HG02885 (cell line): ENCODE data around the gene GABARAP.
A peak's percentile ranks its signal among the peaks of the same experiment; 100 is the strongest.
"Not testable (repeated sequence)": the region's sequence is repeated elsewhere in the genome, so short reads cannot be mapped to it uniquely, and the experiment has no call there.

Experiments
- ATAC-seq: cut with Tn5 transposase; IDR thresholded peaks from one replicate; pipeline ENCODE4 v1.9.1; 2021; ENCODE audit warnings: mild to moderate bottlenecking; ENCODE audit not compliant: unreplicated experiment, poor library complexity

The GABARAP gene

DNA sequence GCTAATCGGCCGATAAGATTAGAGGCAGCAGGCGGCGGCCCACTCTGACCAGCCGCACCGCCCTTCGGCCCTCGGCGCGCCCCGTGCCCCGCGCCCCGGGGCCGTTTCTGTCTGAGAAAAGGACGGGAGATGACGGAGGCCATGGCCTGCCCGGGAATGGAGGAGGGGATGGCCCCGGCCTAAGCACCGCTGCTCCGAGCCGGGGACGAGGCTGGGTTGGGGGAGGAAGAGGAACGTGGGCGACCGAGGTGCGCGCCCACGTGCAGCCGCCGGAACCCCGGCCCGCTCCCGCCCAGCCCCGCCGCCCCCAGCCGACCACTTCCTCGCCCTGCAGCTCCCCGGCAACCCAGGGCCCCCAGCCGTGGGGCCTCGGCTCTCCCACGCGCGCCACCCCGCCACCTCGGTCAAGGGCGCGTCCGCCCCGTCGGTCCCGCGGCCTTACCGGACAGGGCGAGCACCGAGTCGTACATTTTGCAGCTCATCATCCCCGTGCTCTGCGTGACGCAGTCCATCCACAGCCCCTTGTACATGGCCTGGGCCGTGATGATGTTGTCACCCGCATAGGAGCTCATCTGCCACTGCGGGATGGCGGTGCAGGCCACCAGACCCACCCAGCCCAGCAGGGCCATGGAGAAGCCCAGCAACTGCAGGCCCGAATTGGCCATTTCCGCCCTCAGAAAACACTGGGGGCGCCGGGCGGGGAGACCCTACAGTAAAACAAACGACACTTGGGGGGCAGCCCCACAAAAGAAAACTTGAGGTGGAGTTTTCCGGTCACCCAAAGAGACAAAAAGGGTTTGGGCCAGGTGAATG, 19.3 kb upstream of the GABARAP start:
- no peak for ATAC-seq

- no peak for ATAC-seq
Measured at GRCh38 chr17:7260651-7261378, 18.6 kb upstream of the GABARAP start.

DNA sequence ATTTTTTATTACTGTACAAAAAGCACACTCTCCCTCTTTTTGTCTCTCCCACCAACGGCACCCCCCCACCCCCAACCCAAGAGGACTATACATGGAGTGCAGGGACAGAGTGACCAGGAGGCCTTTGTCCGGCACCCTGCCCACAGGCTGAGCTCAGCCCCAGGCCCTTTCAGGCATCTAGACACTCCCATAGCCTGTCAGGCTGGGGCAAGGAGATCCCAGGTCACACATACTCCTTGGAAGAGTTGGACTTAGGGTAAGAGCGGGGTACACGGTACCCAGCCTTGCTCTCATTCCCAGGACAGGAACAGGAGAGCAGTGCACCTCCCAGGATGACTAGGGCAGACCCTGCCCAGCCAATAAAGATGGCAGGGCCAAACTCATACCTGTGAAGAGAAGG, 17.9 kb upstream of the GABARAP start:
- ATAC-seq, result no peak

DNA sequence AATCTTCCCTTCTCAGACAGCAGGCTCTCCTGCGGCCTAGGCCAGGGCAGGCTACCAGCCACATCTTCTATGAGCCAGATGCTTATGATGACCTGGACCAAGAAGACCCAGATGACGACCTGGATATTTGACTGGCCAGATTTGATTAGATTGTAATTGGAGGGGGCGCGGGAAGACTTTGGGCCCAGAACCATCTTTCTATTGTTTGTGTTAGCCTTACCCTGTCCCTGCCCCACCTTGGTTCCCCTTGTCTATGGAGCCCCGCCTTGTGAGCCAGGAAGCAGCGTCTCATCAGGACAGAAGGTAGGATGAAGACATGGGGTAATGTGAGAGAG, 17.3 kb upstream of the GABARAP start:
- ATAC-seq, result no peak

DNA sequence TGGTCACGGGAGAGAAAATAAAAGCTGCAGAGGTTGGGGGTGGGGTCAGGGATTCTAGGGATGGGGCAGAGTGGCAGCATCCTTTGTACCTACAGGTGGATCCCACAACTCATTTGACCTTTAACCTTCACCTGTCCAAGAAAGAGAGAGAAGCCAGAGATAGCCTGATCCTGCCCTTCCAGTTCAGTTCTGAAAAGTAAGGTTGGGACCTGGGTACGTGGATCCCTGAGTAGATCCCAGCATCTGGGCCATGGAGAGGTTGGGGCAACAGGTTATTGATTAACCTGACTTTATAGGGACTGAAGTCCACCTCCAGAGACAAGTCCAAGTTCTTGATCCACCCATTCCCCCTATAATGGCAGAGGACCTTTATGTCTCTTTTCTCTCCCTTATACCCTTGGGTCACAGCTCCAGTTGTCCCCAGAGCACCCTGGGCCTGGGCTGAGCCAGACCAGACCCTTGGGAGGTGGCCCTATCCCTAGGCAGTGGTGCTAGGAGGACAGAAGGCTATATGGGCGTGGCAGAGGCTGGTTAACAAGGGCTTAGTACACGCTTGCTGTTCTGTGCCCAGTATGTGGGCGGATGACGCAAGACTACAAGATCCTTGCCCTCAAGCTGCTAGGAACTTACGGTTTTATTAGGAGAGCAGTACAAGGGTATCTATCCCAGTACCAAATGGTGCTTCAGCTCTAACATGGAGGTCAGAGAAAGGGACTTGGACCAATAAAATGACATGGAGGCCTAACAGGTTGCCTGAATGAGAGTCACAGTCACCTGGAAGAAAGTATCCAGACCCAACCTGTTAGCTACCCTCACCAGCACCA, 16.7 kb upstream of the GABARAP start:
- no peak for ATAC-seq

GRCh38 chr17:7256766-7257456, 14.7 kb upstream of the GABARAP start:
- ATAC-seq, result no peak

GRCh38 chr17:7254511-7254910, 12.3 kb upstream of the GABARAP start:
- ATAC-seq, result no peak

GRCh38 chr17:7253082-7253481, 10.8 kb upstream of the GABARAP start:
- no peak for ATAC-seq

DNA sequence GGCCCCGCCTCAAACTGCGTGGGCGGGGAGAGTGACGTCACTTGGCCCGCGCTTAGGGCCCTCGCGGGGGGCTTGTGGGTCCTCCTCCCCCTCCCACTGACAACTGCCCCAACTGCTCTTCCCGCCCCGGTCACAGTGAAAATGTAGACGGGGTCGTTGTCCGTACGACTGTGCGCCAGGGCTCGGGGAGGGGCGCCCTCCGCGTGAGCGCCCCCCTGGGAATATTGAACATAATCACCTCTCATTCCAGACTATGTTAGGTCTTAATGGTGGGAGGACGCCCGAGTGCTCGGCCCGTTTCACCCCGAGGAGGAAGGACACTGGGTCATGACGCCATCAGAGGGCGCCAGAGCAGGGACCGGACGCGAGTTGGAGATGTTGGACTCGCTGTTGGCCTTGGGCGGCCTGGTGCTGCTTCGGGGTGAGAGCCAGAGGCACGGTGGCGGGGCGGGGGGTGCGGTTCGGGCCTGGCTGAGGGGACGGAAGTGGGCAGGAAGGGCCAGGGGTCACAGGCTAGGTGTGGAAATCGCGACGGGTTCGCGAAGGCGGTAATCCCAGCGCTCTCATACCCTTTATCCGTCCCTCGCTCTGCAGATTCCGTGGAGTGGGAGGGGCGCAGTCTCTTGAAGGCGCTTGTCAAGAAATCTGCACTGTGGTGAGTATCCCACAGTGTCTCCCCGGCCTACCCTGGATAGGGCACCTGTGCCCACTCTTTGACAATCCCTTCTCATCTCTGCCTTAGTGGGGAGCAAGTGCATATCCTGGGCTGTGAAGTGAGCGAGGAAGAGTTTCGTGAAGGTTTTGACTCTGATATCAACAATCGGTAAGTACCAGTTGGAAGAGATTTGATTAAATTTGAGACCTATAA, 10.2 kb upstream of the GABARAP start, which contains the start of gene ELP5:
ELP5 (plus strand) TSS at position 40 of the 868 bp plus-strand sequence; CDS start at position 376, 336 bp downstream.
- ATAC-seq, result peak; percentile 61

DNA sequence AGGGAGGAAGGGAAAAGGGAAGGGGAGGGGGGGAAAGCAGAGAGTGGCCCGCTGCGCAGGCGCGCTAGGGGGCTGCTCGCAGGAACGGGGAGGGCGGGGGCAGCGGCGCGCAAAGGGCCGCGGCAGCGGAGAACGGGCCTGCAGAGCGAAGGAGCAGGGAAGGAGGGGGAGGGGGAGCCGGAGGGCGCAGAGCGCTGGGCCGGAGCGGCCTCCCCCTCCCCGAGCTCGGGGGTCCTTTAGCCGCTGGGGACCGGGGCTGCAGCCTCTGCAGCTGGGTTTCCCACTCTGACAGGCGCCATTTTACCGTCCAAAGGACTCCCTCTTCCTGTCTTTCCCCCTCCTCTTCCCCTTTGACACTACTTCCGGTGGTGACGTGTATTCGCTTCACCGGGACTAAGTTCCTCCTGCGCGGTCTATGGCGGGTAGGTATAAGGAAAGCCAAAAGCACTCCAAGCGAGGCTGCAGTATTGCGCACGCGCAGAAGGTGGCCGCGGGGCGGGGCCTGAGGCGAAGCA, 9.5 kb upstream of the GABARAP start, which contains the start of gene CTDNEP1:
CTDNEP1 (minus strand) TSS at position 74 of the 515 bp plus-strand sequence. CDS start 438 bp downstream, outside the sequence.
- ATAC-seq, result peak; percentile 84

DNA sequence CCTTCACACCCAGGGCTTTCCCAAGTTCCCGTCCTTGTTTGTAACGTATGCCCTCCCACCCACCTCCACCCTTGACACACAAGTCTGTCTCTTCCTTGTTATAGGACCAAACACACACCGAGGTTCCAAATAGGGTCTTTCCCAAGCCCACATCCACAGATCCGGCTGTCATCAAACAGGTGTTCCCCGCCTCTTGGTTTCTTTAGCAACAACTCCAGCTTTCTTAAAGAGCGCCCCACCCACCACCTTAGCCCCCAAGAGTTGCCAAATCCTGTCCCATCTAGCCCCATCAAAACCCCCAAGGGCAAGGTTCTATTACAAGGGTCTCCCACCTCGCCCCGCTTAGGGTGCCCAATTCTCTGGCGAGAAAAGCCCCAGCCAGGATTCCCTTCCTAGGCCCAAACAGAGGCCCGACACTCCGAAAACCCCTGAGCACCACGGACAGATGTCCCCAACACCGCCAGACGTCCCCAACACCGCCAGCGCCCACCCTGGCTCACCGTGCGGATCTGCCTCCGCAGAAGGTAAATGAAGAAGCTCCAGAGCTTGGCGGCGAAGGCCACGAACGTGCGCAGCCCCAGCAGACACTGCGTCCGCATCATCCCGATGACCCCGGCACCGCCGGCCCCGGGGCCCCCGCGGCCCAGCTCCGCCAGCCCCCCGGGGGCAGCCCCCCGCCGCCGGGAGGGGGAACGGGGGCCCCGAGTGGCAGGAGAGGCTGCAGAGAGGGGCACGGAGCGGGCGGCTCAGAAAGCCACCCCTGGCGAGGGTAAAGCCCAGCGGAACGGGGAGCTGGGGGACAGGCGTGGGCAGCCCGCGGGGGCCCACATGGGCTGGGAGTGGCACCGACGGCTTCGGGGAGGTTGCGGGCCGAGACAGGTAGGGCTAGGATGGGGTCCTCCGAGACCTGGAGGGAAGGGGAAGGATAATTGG, 8.7 kb upstream of the GABARAP start:
- ATAC-seq, result peak; percentile 6

GRCh38 chr17:7249830-7250229, 7.6 kb upstream of the GABARAP start:
- no peak for ATAC-seq

DNA sequence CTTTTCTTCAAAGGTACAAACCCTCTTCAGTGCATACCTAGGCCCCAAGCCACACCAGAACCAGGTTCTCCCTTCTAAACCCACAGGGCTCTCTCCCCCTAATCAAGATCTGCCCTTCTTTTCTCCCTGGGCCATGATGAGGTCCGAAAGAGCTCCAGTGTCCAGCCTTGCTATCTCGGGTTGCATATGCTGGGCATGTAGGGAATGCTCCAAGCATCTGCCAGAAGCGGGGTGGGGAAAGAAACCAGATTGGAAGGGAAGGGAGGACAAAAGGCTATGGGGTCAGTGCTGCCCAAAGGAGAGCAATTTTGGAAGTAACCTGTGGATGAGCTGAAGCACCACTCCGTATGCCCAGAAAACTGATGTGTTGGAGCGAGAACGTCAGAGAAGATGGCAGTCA, 7.0 kb upstream of the GABARAP start:
- ATAC-seq, result no peak

GRCh38 chr17:7248796-7249195, 6.5 kb upstream of the GABARAP start:
- no peak for ATAC-seq

GRCh38 chr17:7246779-7247178, 4.5 kb upstream of the GABARAP start:
- ATAC-seq, result no peak

- not testable (repeated sequence) for ATAC-seq
Measured at GRCh38 chr17:7243838-7244237, 1.6 kb upstream of the GABARAP start.

GRCh38 chr17:7243453-7243729, 1.1 kb upstream of the GABARAP start:
- no peak for ATAC-seq
